Measurements from ENCODE around the gene ABCB11.

GRCh38 chr2:168897449-168897848 is 133.7 kb downstream of the ABCB11 start:
- TF ChIP-seq CTCF (IDR thresholded peaks at IDR 0.05; ENCODE audit: low read depth, low read length, missing input control) (no peak), FOXA1 (IDR thresholded peaks at IDR 0.05) (no peak), YY1 (IDR thresholded peaks at IDR 0.05) (no peak), SP1 (IDR thresholded peaks at IDR 0.05) (no peak), HNF4A (conservative IDR thresholded peaks at IDR 0.05) (no peak), RAD21 (IDR thresholded peaks at IDR 0.05) (no peak), GABPA (IDR thresholded peaks at IDR 0.05 in 1 of 2, conservative IDR thresholded peaks at IDR 0.05 in 1 of 2) (no peak), JUND (IDR thresholded peaks at IDR 0.05) (no peak), TAF1 (conservative IDR thresholded peaks at IDR 0.05) (no peak), ZBTB33 (IDR thresholded peaks at IDR 0.05) (no peak)
- TF ChIP-seq, protein P1, sequence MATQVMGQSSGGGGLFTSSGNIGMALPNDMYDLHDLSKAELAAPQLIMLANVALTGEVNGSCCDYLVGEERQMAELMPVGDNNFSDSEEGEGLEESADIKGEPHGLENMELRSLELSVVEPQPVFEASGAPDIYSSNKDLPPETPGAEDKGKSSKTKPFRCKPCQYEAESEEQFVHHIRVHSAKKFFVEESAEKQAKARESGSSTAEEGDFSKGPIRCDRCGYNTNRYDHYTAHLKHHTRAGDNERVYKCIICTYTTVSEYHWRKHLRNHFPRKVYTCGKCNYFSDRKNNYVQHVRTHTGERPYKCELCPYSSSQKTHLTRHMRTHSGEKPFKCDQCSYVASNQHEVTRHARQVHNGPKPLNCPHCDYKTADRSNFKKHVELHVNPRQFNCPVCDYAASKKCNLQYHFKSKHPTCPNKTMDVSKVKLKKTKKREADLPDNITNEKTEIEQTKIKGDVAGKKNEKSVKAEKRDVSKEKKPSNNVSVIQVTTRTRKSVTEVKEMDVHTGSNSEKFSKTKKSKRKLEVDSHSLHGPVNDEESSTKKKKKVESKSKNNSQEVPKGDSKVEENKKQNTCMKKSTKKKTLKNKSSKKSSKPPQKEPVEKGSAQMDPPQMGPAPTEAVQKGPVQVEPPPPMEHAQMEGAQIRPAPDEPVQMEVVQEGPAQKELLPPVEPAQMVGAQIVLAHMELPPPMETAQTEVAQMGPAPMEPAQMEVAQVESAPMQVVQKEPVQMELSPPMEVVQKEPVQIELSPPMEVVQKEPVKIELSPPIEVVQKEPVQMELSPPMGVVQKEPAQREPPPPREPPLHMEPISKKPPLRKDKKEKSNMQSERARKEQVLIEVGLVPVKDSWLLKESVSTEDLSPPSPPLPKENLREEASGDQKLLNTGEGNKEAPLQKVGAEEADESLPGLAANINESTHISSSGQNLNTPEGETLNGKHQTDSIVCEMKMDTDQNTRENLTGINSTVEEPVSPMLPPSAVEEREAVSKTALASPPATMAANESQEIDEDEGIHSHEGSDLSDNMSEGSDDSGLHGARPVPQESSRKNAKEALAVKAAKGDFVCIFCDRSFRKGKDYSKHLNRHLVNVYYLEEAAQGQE (IDR thresholded peaks at IDR 0.05) = no peak
- TF ChIP-seq, protein P2, sequence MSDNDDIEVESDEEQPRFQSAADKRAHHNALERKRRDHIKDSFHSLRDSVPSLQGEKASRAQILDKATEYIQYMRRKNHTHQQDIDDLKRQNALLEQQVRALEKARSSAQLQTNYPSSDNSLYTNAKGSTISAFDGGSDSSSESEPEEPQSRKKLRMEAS (IDR thresholded peaks at IDR 0.05) = no peak
